ENCODE data around the gene ELOVL7.
"Not testable (repeated sequence)": the region's sequence is repeated elsewhere in the genome, so short reads cannot be mapped to it uniquely, and the experiment has no call there.

Gene ELOVL7

GRCh38 chr5:60763061-60763460 is 81.0 kb downstream of the ELOVL7 start:
- no peak for TF ChIP-seq CTCF (conservative IDR thresholded peaks at IDR 0.05; ENCODE audit: low read depth, low read length)
- DNase-seq (ENCODE audit: low read depth) = no peak

GRCh38 chr5:60754495-60754894 is 89.6 kb downstream of the ELOVL7 start:
- no peak for TF ChIP-seq CTCF (conservative IDR thresholded peaks at IDR 0.05; ENCODE audit: low read depth, low read length)
- DNase-seq (ENCODE audit: low read depth) = no peak
- H3K4me3 ChIP-seq (ENCODE audit: low read length) = no peak overlapping the region

More at GRCh38 chr5:60763061-60763460, 81.0 kb downstream of the ELOVL7 start:
- H3K4me3 ChIP-seq (ENCODE audit: low read length) = no peak overlapping the region

GRCh38 chr5:60744682-60745081 is 99.4 kb downstream of the ELOVL7 start:
- no peak for DNase-seq (ENCODE audit: low read depth)
- TF ChIP-seq CTCF (conservative IDR thresholded peaks at IDR 0.05; ENCODE audit: low read depth, low read length) = no peak
- H3K4me3 ChIP-seq (ENCODE audit: low read length) = no peak overlapping the region

GRCh38 chr5:60743511-60744314 is 100.4 kb downstream of the ELOVL7 start:
- H3K4me3 ChIP-seq (ENCODE audit: low read length) = no peak overlapping the region
- TF ChIP-seq CTCF (conservative IDR thresholded peaks at IDR 0.05; ENCODE audit: low read depth, low read length) = no peak
- no peak for DNase-seq (ENCODE audit: low read depth)

- no peak for TF ChIP-seq CTCF (conservative IDR thresholded peaks at IDR 0.05; ENCODE audit: low read depth, low read length)
Observed at GRCh38 chr5:60740322-60740721, 103.7 kb downstream of the ELOVL7 start.

GRCh38 chr5:60738933-60739332 is 105.1 kb downstream of the ELOVL7 start:
- no peak overlapping the region for H3K4me3 ChIP-seq (ENCODE audit: low read length)
- DNase-seq (ENCODE audit: low read depth) = no peak
- TF ChIP-seq CTCF (conservative IDR thresholded peaks at IDR 0.05; ENCODE audit: low read depth, low read length) = no peak

More at GRCh38 chr5:60740322-60740721, 103.7 kb downstream of the ELOVL7 start:
- no peak overlapping the region for H3K4me3 ChIP-seq (ENCODE audit: low read length)
- no peak for DNase-seq (ENCODE audit: low read depth)

GRCh38 chr5:60738461-60738860 is 105.6 kb downstream of the ELOVL7 start:
- DNase-seq (ENCODE audit: low read depth) = no peak
- no peak for TF ChIP-seq CTCF (conservative IDR thresholded peaks at IDR 0.05; ENCODE audit: low read depth, low read length)
- H3K4me3 ChIP-seq (ENCODE audit: low read length) = no peak overlapping the region

GRCh38 chr5:60730858-60731257 is 113.2 kb downstream of the ELOVL7 start:
- not testable (repeated sequence) for H3K4me3 ChIP-seq (ENCODE audit: low read length); DNase-seq (ENCODE audit: low read depth)

Measured in retinal pigment epithelial cell (primary cell).